OCI-LY7 (cell line): ENCODE results near the gene DLGAP1. TPM values are rescaled to one million over a fixed set of nuclear protein-coding genes. Genes with fewer than 3 reads are reported as not detected.

Experiments
- BruUV-seq: library from RNA; stranded (reverse); fragments of 400-500 nt; replicated peaks from 2 replicates; lab custom pipeline; 2021; lab: Mats Ljungman, UMichigan
- CTCF ChIA-PET: fragments of 300-600 bp; sonication (Branson Sonifier 250); formaldehyde crosslinking; loops from one replicate; lab custom pipeline; 2022; ENCODE audit warnings: antibody characterized with exemption; ENCODE audit not compliant: unreplicated experiment; lab: Charles Lee
- POLR2A ChIA-PET: fragments of 300-600 bp; sonication (Branson Sonifier 250); formaldehyde crosslinking; loops from one replicate; lab custom pipeline; 2022; ENCODE audit warnings: antibody characterized with exemption; lab: Charles Lee
- DNase-seq: peaks from one replicate; pipeline ENCODE4 v3.0.0-alpha.2; 2015; ENCODE audit warnings: low spot score
- H2AFZ ChIP-seq: fragments of 200-600 bp; sonication (generic), shearing (Covaris generic); 2 replicates; pipeline ENCODE4 v1.6.1; 2014; ENCODE audit warnings: mild to moderate bottlenecking, antibody characterized with exemption, low read length, moderate library complexity
- H3K27ac ChIP-seq: fragments of 200-600 bp; sonication (generic); 2 replicates; pipeline ENCODE4 v1.5.1; 2014; ENCODE audit warnings: mixed run types, low read depth, mild to moderate bottlenecking, moderate library complexity, low read length, inconsistent platforms; ENCODE audit not compliant: poor library complexity, severe bottlenecking
- H3K36me3 ChIP-seq: fragments of 200-600 bp; sonication (generic); 2 replicates; pipeline ENCODE4 v1.6.1; 2014; ENCODE audit warnings: mild to moderate bottlenecking, antibody characterized with exemption, low read length, moderate library complexity, mixed read lengths; ENCODE audit not compliant: insufficient read depth
- H3K4me1 ChIP-seq: fragments of 200-600 bp; sonication (generic); 2 replicates; pipeline ENCODE4 v1.5.1; 2014; ENCODE audit warnings: mild to moderate bottlenecking, low read length; ENCODE audit not compliant: insufficient read depth, poor library complexity, severe bottlenecking
- H3K4me2 ChIP-seq: fragments of 200-600 bp; sonication (generic); 2 replicates; pipeline ENCODE4 v1.6.1; 2014; ENCODE audit warnings: mild to moderate bottlenecking, low read length
- H3K4me3 ChIP-seq: fragments of 200-600 bp; sonication (generic); 2 replicates; pipeline ENCODE4 v1.5.1; 2014; ENCODE audit warnings: mild to moderate bottlenecking, low read depth, low read length; ENCODE audit not compliant: poor library complexity, severe bottlenecking
- H3K79me2 ChIP-seq: fragments of 200-600 bp; sonication (generic); 2 replicates; pipeline ENCODE4 v1.6.1; 2016; ENCODE audit warnings: low read depth, mild to moderate bottlenecking, low read length, moderate library complexity, mixed read lengths; ENCODE audit not compliant: insufficient read depth
- H3K9me2 ChIP-seq: fragments of 200-600 bp; sonication (generic); 2 replicates; pipeline ENCODE4 v1.6.1; 2016; ENCODE audit warnings: mild to moderate bottlenecking, low read length, mixed read lengths; ENCODE audit not compliant: insufficient read depth
- H3K9me3 ChIP-seq: fragments of 200-600 bp; sonication (generic); 2 replicates; pipeline ENCODE4 v1.6.1; 2014; ENCODE audit warnings: mild to moderate bottlenecking, mixed run types, low read length, mixed read lengths
- H4K20me1 ChIP-seq: fragments of 200-600 bp; sonication (generic); 2 replicates; pipeline ENCODE4 v1.6.1; 2014; ENCODE audit warnings: mild to moderate bottlenecking, antibody characterized with exemption, low read length, moderate library complexity, mixed read lengths; ENCODE audit not compliant: insufficient read depth
- EZH2phosphoT487 ChIP-seq: fragments of 200-600 bp; sonication (generic); IDR thresholded peaks from 2 replicates; pipeline ENCODE4 v1.6.1; 2018; ENCODE audit warnings: low read depth, borderline replicate concordance, mild to moderate bottlenecking, mixed run types, antibody characterized with exemption, low read length, moderate library complexity, mixed read lengths
- intact Hi-C: fragments of 100-400 bp; cut with micrococcal nuclease; formaldehyde crosslinking; loops from one replicate; pipeline ENCODE4 v1.10.0; 2022; ENCODE audit not compliant: unreplicated experiment
- total RNA-seq, 2 experiments: library from RNA; depleted of rRNA in 1 of 2; stranded (reverse); fragments of >200 nt in 1 of 2; shearing (Covaris generic) in 1 of 2; gene quantifications; 2 replicates each; pipeline ENCODE4 v1.2.3, GENCODE V29; 2014 to 2022
- TF ChIP-seq, protein P1 (sequence below): fragments of 200-600 bp; sonication (generic); conservative IDR thresholded peaks from 2 replicates; pipeline ENCODE4 v1.5.1; 2014; ENCODE audit warnings: mild to moderate bottlenecking, antibody characterized with exemption, low read length, moderate library complexity, mixed read lengths

Gene DLGAP1
- total RNA-seq, 2 experiments from 2014 or later = 0.22 TPM; not detected in 1

GRCh38 chr18:3616744-3617143 is 838.4 kb downstream of the DLGAP1 start:
- CTCF ChIA-PET = no interaction called here
- H3K79me2 ChIP-seq = no peaks in the 10 kb centered on the region
- no TSS peak for BruUV-seq
- POLR2A ChIA-PET = interaction anchor here (0.7 kb wide), 1 partner anchor 353 kb away, joined by 3 read pairs; no protein-coding TSS in a partner anchor
- H3K9me3 ChIP-seq = no peaks in the 10 kb centered on the region
- H2AFZ ChIP-seq = no peak overlapping the region
- H3K9me2 ChIP-seq = no peaks in the 10 kb centered on the region
- no peak overlapping the region for H3K4me3 ChIP-seq
- peaks cover 27% of the 10 kb centered on the region for H3K4me1 ChIP-seq
- H4K20me1 ChIP-seq = no peaks in the 10 kb centered on the region
- no peak for DNase-seq
- no peak overlapping the region for H3K27ac ChIP-seq
- H3K36me3 ChIP-seq = no peaks in the 10 kb centered on the region
- TF ChIP-seq, protein P1, sequence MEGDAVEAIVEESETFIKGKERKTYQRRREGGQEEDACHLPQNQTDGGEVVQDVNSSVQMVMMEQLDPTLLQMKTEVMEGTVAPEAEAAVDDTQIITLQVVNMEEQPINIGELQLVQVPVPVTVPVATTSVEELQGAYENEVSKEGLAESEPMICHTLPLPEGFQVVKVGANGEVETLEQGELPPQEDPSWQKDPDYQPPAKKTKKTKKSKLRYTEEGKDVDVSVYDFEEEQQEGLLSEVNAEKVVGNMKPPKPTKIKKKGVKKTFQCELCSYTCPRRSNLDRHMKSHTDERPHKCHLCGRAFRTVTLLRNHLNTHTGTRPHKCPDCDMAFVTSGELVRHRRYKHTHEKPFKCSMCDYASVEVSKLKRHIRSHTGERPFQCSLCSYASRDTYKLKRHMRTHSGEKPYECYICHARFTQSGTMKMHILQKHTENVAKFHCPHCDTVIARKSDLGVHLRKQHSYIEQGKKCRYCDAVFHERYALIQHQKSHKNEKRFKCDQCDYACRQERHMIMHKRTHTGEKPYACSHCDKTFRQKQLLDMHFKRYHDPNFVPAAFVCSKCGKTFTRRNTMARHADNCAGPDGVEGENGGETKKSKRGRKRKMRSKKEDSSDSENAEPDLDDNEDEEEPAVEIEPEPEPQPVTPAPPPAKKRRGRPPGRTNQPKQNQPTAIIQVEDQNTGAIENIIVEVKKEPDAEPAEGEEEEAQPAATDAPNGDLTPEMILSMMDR = no peak
- TF ChIP-seq EZH2phosphoT487 = no peak
- H3K4me2 ChIP-seq = no peak overlapping the region
- intact Hi-C loops = no loop called here

GRCh38 chr18:3616142-3616541 is 839.0 kb downstream of the DLGAP1 start:
- ChIA-PET CTCF (no interaction called here), POLR2A (no interaction called here)
- Histone ChIP-seq H3K4me3 (no peak overlapping the region), H2AFZ (peak overlapping the region; percentile 72; the same call in 1 of the 2 replicates), H3K9me3 (no peaks in the 10 kb centered on the region), H3K4me1 (peaks cover 21% of the 10 kb centered on the region), H3K27ac (no peak overlapping the region), H3K79me2 (no peaks in the 10 kb centered on the region), H3K36me3 (no peaks in the 10 kb centered on the region), H3K4me2 (no peak overlapping the region), H4K20me1 (no peaks in the 10 kb centered on the region), H3K9me2 (no peaks in the 10 kb centered on the region)
- TF ChIP-seq, protein P1 = no peak
- TF ChIP-seq EZH2phosphoT487 = no peak
- no peak for DNase-seq
- intact Hi-C loops = no loop called here
- BruUV-seq = no TSS peak

GRCh38 chr18:3615374-3615985 is 839.6 kb downstream of the DLGAP1 start:
- Histone ChIP-seq H3K79me2 (no peaks in the 10 kb centered on the region), H3K27ac (no peak overlapping the region), H3K4me1 (peaks cover 14% of the 10 kb centered on the region), H2AFZ (peak overlapping the region; percentile 72), H3K4me2 (peak overlapping the region; percentile 24; the same call in 1 of the 2 replicates), H3K4me3 (no peak overlapping the region), H4K20me1 (no peaks in the 10 kb centered on the region), H3K9me3 (no peaks in the 10 kb centered on the region), H3K9me2 (no peaks in the 10 kb centered on the region), H3K36me3 (no peaks in the 10 kb centered on the region)
- peak; percentile 18 for DNase-seq
- POLR2A ChIA-PET = interaction anchor here (0.9 kb wide), 1 partner anchor 17 kb away, joined by 5 read pairs; no protein-coding TSS in a partner anchor
- CTCF ChIA-PET = no interaction called here
- no TSS peak for BruUV-seq
- intact Hi-C loops = no loop called here
- TF ChIP-seq, protein P1 = no peak
- no peak for TF ChIP-seq EZH2phosphoT487
